ENCODE results near the gene TSPAN3.

The TSPAN3 gene

DNA sequence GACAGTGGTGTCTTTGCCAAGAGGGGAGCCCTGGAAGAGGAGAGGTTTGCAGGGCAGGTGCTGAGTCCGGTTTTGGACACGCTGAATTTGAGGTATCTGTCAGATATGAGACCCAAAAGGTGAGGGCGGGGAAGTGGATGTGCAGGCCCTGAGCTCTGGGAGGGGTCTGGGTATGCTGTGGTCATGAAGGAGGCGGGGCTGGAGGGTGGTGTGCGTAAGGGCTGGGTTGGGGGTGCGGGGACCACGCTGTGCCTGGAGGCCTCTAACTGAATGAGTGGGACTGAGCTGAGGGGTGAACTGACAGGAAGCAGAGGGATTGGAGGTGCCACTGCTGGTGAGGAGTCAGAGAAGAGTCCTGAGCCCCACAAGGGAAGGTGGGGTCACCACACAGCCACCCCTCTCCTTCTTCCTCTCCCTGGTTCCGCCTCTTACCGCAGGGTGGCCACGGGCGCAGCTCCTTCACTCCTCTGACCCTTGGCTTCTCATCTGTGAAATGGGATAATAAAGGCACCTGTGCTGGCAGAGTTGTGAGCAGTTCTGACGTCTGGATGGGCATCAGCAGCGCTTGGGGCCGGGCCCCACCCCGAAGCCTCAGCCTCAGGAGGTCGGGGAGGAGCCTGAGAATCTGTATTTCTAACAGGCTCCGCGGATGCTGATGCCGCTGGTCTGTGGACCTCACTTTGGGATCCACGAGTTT is 47.2 kb downstream of the TSPAN3 start:
- DNase-seq (ENCODE audit: low spot score): no peak

DNA sequence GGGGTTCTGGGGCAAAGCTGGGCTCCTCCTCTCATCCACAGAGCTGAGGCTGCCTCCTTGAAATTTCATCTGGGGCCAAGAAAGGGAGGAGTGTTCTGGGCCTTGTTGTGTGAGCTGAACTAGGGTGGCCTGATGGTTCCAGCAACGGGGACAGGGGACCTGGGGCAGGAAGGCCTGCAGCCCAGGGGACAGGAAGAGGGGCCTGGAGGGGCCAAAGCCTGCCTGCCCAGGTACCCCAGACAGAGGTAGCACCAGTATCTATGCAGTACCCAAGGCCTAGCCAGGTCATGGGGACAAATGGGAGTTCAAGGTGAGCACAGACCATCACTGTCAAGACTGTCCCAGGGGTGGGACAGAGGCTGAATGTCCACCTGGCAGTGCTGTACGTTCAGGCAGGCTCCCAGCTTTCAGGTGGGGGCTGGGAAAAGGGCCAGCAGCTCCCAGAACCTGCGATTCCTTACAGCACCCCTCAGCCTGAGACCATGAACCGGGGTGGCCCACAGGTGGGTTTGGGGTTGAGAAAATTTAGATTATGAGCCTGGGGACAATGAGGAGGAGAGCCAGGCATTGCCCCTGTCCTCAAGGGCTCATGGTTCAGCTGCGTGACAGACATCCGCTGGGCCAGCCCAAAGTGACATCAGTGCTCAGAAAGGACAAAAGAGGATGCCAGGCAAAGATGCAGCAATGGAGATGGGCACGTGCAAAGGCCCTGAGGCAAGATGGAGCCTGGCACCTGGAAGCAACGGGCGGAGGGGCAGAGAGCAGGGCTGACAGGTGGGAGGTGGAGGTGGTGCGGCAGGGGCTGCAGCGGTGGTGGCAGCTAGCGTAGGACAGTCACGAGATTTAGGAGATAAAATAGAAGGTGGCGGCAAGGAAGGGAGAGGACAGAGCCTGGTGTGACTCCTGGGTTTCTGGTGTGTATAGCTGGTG is 48.0 kb downstream of the TSPAN3 start:
- no peak for DNase-seq (ENCODE audit: low spot score)

DNA sequence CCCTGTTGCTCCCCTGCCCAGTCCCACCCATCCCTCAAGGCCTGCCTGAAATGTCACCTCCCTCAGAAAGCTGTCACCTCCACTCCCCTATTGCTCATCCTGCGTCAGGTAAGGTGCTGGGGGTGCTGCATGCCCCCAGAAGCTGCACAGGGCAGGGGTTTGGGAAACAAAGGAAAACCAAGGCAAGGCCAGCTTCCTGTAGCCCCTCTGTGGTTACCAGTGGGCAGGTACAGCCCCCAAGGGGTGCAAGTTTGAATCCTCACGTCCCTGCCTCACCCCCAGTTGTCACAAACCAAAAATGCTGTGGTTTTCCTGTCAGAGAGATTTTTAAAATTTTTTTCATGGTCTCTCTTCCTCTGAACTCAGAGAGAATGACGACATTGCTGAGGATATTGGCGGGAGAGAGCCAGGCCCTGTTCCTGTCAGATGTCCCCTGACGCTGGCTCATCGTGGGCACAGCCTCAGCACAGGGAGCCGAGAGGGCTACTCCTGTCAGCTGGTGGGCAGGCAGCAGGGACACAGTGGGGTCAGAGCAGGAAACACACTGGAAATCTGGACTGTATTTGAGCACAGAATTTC is 49.0 kb downstream of the TSPAN3 start:
- DNase-seq (ENCODE audit: low spot score): peak; percentile 86

GRCh38 chr15:77021088-77021481 is 49.8 kb downstream of the TSPAN3 start:
- DNase-seq (ENCODE audit: low spot score): no peak

DNA sequence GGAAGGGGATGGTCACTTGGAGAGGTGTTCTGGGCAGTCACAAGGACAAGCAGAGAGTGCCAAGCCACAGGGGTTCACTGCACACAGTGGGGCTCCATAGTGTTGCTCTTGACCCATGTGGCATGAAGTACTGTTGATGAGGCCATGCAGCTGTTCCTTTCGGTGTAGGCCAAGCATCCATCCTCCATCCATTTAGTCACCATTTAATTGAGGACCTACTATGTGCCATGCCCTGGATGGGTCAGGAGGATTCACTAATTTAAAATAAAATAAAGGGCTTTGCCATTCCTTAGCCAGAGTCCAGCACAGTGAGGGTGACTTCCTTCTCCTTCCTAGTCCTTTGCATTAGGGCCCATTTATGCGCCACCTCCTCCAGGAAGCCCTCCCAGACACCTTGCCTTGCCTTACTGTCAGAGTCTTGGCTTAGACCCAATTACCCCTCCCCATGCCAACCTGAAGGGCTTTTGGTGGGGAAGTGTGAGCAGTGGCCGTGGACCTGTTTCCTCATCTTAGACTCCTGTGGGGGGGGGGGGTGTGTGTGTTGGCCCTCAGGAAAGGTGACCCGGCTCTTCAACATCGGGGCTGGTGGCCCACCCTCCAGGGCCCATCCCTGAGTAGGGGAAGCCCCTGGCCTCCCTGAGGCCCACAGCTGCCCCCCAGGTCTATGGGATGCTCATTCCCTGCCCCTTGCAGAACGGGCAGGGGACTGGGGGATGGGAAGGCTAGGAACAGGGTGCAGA is 50.4 kb downstream of the TSPAN3 start:
- no peak for DNase-seq (ENCODE audit: low spot score)

DNA sequence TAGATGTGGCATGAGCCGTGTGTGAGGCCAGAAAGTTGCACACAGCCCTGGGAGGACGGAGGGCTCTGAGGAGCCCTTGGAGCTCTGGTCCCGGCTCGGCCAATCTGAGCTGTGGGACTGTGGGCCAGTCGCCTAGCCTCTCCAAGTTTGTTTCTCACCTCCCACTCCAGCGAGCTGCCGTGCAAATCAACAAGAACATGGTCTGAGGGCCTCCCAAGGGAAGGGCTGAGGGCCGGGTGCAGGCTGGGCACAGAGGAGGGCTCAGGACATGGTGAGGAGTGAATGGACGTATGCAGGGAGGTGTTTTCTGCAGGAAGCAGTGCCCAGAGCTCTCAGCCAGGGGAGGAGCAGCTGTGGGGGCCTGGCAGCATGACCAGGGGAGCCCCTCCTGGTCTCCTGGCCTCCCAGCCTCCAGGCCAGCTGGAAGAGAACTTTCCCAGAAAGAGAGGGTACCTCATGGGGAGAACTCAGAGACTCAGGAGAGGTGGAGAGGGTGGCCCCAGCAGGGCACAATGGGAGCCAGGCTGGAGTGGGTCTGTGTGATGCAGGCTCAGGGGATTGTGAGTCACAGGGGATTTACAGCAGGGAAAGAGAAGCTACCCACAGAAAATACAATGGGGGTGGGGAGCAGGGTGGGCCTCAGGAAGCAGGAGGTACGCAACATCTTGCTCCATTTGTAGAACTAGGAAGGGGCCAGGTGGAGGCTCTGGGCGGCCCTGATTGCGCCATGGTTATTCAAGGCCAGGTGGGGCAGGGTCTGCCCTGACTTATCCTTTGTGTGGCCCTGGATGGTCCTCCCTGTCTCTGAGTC is 51.2 kb downstream of the TSPAN3 start:
- DNase-seq (ENCODE audit: low spot score): no peak

GRCh38 chr15:77018796-77019505 is 52.0 kb downstream of the TSPAN3 start:
- DNase-seq (ENCODE audit: low spot score): no peak

- DNase-seq (ENCODE audit: low spot score): no peak
Observed at GRCh38 chr15:77017761-77018720, 52.9 kb downstream of the TSPAN3 start.

DNA sequence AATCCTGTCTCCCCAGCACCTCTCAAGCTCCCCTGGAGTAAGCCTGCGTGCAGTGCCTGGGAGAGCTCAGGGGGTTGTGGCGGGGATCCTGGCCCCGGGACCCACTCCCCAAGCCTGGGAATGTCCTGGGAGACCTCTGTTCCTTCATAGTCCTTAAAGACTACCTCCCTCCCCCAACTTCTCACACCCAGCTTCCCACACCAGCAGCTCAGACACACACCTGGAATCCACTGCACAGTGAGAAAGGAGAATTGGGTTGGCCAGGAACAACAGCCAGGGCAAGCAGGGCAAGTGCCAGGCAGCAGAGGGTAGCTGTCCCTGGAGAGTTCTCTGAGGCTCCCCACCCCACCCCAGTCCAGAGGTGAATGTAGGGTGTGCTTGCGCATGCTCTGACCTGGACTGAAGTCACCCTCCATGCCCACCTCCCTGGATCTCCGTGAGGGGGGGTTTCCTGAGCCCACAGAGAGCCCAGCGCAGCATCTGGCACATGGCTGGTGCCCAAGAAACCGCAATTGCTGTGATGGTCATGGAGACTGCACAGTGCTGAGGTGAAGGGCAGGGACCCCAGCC is 53.7 kb downstream of the TSPAN3 start:
- no peak for DNase-seq (ENCODE audit: low spot score)

DNA sequence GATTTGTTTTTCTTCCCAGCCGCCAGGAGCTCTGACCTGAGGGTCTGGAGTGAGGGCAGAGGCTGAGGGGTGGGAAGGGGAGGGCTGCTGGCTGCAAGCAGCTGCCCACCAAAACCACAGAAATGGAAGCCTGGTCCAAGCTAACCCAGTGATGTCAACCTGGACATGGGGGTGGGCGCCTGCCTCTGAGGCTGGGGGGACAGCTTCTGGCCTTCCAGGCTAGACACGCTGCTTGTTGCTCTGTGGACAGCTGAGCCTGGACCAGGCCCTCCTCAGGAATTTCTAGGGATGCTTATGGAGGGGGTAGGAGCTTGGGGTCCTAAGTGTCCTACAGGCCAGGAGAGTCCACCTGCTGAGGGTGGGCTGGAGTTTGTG is 54.6 kb downstream of the TSPAN3 start:
- no peak for DNase-seq (ENCODE audit: low spot score)

DNA sequence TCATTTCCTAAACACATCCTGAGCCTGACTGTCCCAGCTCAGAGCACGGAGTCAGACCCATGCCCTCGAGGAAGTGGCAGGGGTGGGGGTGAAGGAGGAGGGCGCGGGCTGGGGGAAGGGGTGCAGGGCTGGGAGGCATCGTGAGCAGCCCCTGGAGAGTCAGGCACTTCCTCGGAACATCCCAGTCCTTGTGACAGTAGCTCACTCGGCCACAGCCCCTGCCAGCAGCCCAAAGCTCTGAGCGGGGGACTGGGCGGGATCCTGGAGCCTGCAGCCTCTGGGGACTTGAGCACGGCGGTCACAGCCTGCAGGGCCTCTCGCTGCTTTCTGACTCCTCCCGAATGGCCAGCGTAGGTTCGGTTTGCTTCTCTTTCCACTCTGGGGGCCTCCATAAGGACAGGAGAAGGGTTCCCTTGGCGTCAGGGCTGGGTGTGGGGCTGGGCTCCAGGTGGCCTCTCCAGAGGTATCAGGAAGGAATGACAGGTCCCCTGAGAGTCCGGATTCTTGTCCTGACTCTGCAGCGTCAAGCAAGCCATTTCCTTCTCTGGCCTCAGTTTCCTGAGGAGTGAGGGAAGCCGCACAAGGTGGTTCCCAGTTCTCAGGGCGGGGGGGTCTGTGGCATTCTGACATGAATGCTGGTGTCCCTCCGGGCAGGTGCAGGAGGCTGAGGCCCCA is 55.1 kb downstream of the TSPAN3 start:
- no peak for DNase-seq (ENCODE audit: low spot score)

DNA sequence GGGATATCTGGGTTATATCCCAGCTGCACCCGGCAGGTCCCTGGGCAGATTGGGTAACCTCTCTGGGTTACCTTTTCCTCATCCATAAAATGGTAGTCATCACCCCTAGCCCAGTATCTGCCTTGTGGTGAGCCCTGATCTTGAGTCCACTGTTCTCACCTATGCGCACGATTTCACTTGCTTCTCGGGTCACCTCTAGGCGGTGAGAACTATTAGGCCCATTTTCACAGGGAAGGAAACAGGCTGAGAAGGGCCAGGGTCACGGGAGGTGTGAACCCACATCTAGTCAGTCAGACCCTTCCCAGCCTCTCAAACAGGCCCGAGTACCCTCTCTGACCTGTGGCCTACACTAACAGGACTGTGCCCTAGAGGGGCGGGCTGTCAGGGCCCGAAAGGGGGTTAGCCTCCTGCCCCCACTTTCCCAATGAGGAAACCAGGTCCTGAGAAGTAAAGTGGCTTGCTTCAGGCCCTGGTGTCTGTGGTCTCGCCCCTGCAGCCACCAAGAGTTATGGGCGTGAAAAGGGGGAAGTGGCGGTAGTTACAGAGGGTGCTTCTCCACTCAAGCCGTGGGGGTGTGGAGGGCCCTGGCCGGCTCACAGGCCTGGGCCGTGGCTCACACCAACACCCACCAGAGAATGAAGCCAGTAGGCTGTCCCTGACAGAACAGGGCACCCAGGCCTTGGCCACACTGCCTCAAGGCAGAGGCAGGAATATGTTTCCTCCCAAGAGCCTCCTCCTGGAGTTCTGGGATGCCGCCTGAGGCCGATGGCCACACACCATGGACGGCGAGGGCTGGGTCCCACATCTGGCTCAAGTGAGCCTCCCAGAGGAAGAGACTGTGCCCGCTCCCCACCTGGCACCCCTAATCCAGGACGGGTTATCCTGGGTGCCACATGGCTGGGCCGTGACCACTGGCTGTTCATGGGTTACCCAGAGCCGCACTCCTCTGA is 56.5 kb downstream of the TSPAN3 start:
- no peak for DNase-seq (ENCODE audit: low spot score)

GRCh38 chr15:77013776-77014131 is 57.2 kb downstream of the TSPAN3 start:
- DNase-seq (ENCODE audit: low spot score): no peak

- no peak for DNase-seq (ENCODE audit: low spot score)
Observed at GRCh38 chr15:77012868-77013267, 58.0 kb downstream of the TSPAN3 start.

GRCh38 chr15:77012117-77012712 is 58.7 kb downstream of the TSPAN3 start:
- no peak for DNase-seq (ENCODE audit: low spot score)

- DNase-seq (ENCODE audit: low spot score): no peak
Observed at GRCh38 chr15:77010857-77011256, 60.1 kb downstream of the TSPAN3 start.

- DNase-seq (ENCODE audit: low spot score): no peak
Observed at GRCh38 chr15:77010312-77010686, 60.6 kb downstream of the TSPAN3 start.
